ENCODE measurements around the gene SMARCD1.
"Not testable (repeated sequence)": the region's sequence is repeated elsewhere in the genome, so short reads cannot be mapped to it uniquely, and the experiment has no call there.

Gene SMARCD1

DNA sequence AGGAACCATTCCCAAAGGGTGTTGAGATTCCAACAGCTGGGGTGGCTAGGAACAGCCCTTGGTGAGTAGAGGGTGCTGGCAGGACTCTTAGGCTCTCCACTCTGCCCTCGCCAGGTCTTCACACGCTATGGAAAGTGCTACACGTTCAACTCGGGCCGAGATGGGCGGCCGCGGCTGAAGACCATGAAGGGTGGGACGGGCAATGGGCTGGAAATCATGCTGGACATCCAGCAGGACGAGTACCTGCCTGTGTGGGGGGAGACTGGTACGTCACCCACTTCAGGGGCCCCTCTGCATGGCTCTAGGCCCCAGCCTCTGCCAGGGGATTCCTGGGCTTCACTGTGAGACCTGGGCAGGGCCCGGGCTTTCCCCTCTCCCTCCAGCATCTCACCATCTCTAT is 8.0 kb upstream of the SMARCD1 start:
- DNase-seq (ENCODE audit: low spot score) = no peak

DNA sequence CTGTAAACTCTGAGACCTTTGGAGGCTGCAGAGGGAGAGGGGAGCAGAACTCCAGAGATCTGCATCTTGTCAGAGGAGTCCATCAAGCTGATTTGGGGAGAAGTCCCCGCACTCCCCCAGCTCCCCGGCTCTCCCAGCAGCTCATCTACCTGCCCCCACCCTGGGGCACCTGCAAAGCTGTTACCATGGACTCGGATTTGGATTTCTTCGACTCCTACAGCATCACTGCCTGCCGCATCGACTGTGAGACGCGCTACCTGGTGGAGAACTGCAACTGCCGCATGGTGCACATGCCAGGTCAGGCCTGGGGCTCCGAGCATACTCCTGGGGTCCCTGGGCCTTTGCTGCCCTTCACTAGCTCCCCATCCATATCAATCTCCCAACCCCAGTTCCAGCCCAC is 6.9 kb upstream of the SMARCD1 start:
- no peak for DNase-seq (ENCODE audit: low spot score)

DNA sequence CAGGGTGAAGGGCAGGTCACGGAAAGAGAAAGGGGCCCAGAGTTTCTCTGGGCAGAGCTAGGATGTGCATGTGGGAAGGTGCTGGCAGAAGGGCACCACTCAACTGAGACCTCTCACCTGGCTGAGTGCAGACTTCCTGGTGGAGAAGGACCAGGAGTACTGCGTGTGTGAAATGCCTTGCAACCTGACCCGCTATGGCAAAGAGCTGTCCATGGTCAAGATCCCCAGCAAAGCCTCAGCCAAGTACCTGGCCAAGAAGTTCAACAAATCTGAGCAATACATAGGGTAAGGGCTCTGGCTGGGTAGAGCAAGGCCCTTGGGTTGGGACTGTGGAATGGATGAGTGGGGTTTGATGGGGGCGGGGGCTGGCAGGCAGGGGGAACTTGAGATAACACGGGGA is 5.4 kb upstream of the SMARCD1 start:
- DNase-seq (ENCODE audit: low spot score) = no peak

DNA sequence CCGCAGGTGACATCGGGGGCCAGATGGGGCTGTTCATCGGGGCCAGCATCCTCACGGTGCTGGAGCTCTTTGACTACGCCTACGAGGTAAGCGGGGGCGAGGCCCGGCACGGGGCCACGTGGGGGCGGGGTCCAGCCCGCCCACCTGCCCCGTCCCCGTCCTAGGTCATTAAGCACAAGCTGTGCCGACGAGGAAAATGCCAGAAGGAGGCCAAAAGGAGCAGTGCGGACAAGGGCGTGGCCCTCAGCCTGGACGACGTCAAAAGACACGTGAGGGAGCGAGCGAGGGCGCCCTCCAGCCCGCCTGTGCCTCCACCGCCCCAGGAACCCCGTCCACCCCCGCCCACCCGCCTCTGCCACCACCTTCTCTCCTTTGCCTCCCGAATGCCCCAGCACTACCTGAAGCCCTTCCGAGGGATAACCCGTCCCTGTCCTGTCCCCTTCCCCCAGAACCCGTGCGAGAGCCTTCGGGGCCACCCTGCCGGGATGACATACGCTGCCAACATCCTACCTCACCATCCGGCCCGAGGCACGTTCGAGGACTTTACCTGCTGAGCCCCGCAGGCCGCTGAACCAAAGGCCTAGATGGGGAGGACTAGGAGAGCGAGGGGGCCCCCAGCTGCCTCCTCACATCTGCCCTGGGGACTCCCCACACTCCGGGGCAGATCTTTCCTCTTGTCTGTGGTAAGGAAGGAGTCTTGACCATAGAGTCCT is 3.9 kb upstream of the SMARCD1 start:
- DNase-seq (ENCODE audit: low spot score) = no peak

- no peak for DNase-seq (ENCODE audit: low spot score)
These were observed 2.5 kb upstream of the SMARCD1 start for GRCh38 chr12:50082644-50083043.

DNA sequence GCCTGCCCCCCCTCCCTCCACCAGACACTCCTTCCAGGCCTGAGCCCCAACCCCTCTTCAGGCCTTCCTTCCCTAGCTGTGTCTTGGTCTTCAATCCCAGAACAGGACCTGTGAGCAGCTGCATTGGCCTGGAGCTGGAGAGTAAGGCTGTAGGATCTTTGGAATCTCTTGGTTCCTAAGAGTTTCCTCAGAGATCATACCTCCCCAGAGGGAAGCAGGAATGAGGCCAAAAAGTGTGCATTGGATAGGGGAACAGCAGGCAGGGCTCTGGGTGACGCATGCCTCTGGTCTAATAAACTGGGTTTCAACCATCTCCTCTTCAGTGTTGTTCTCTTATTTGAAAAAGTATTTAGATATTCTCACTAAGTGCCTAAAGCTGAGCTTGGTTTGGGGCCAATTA is 1.8 kb upstream of the SMARCD1 start:
- DNase-seq (ENCODE audit: low spot score) = no peak

DNA sequence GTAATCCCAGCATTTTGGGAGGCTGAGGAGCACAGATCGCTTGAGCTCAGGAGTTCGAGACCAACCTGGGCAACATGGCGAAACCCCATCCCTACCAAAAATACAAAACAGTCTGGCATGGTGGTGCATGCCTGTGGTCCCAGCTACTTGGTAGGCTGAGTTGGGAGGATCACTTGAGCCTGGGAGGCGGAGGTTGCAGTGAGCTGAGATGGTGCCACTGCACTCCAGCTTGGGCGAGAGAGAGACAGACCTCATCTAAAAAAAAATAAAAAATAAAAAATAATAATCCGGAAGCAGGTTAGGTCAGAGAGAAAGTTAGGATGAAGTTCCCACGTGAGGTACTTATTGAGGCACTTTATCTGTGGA is 750 bp upstream of the SMARCD1 start:
- not testable (repeated sequence) for DNase-seq (ENCODE audit: low spot score)

- no peak for DNase-seq (ENCODE audit: low spot score)
These were observed 502 bp downstream of the SMARCD1 start for GRCh38 chr12:50085615-50086072.

GRCh38 chr12:50086148-50086547 is 1.0 kb downstream of the SMARCD1 start:
- no peak for DNase-seq (ENCODE audit: low spot score)

GRCh38 chr12:50087151-50087550 is 2.0 kb downstream of the SMARCD1 start:
- no peak for DNase-seq (ENCODE audit: low spot score)

GRCh38 chr12:50087995-50088394 is 2.9 kb downstream of the SMARCD1 start:
- peak; percentile 72 for DNase-seq (ENCODE audit: low spot score)

- peak; percentile 64 for DNase-seq (ENCODE audit: low spot score)
These were observed 3.6 kb downstream of the SMARCD1 start for GRCh38 chr12:50088577-50089335.

- no peak for DNase-seq (ENCODE audit: low spot score)
These were observed 4.6 kb downstream of the SMARCD1 start for GRCh38 chr12:50089730-50090129.

GRCh38 chr12:50090391-50090790 is 5.2 kb downstream of the SMARCD1 start:
- no peak for DNase-seq (ENCODE audit: low spot score)

- DNase-seq (ENCODE audit: low spot score) = no peak
These were observed 12.8 kb downstream of the SMARCD1 start for GRCh38 chr12:50097952-50098351.

- DNase-seq (ENCODE audit: low spot score) = no peak
These were observed 14.3 kb downstream of the SMARCD1 start for GRCh38 chr12:50099302-50100008.

DNA sequence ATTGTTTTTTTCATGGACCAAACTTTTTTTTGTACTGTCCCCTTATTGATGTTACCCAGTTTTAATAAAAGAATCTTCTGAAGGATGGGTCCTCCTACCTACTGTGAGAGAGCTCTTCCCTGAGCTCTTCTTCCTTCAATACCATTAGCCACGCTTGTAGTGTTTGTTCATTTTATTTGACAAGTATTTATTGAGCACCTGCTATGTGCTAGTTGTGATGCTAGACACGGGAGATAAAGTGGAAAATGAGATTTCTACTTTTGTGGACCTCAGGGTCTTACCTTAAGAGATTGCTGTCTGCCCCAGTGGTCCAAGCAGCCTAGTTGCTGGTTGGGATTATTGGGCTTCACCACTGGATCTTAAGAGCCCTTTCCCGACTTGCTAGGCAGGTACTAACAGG is 15.4 kb downstream of the SMARCD1 start:
- DNase-seq (ENCODE audit: low spot score) = no peak

GRCh38 chr12:50101663-50102062 is 16.5 kb downstream of the SMARCD1 start:
- peak; percentile 78 for DNase-seq (ENCODE audit: low spot score)

DNA sequence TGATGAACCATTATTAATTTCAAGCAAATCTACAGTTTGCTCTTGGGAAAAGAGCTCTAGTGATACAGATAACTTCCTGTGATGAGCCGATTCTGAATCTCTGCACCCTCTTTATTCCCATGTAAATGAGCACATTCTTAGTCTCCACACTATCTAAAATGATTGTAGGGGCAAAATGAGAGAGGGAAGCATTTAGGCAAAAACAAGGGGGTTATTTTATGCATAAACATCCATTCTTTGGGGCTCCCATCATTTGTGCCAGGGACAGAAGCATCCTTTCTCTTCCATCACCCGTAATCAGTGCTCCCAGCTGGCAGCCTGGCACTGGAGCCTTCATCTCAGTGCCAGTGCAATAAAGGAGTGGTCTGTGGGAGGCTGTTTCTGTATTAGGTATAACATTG is 17.0 kb downstream of the SMARCD1 start:
- DNase-seq (ENCODE audit: low spot score) = no peak

DNA sequence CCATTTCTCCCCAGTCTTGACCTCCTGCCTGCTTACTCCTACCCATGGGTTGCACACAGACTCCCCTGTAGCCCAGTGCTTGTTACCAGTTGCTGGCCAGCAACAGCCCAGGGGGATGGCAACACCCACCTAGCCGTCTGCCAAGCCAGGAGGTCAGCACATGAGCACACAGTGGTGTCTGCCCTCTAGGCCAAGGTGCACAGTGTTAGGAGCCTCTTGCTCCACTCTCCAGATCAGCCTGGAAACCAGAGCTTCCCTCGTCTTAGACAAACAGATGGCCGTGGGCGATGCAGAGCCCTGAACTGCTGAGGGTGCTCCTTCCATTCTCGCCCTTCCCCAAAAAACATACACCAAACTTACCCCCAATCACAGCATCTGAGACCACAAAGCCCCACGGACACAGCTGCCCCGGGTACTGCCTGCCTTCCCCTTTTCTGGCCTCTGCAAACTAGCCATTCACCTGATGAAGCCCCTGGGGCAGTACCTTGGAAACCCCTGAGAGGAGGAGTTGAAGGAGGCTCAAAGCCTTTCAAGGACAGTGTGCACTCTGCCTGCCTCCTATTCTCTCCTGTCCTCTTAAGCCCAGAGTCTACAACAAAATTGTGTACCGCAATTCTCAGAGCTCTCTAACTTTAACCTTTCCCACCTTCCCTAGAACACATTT is 17.6 kb downstream of the SMARCD1 start:
- no peak for DNase-seq (ENCODE audit: low spot score)

- no peak for DNase-seq (ENCODE audit: low spot score)
These were observed 18.2 kb downstream of the SMARCD1 start for GRCh38 chr12:50103351-50103750.

GRCh38 chr12:50103767-50104321 is 18.7 kb downstream of the SMARCD1 start, which contains the start of gene GPD1:
GPD1 (plus strand) TSS chr12:50104008; CDS start chr12:50104051, 43 bp downstream.
- DNase-seq (ENCODE audit: low spot score) = no peak

Measured in RKO (cell line).